Neutrophil (primary cell): ENCODE data around the gene PSMB1.
"Not testable (repeated sequence)": the region's sequence is repeated elsewhere in the genome, so short reads cannot be mapped to it uniquely, and the experiment has no call there.

ENCODE experiments used
- H3K27ac ChIP-seq: fragments of 200-600 bp; sonication (generic); 2 replicates; pipeline ENCODE4 v1.5.1; 2016; ENCODE audit warnings: mild to moderate bottlenecking, moderate library complexity
- H3K27me3 ChIP-seq: fragments of 200-600 bp; sonication (generic); 2 replicates; pipeline ENCODE4 v1.6.0; 2016; ENCODE audit warnings: mild to moderate bottlenecking
- H3K36me3 ChIP-seq: fragments of 200-600 bp; sonication (generic); 2 replicates; pipeline ENCODE4 v1.5.1; 2017
- H3K4me1 ChIP-seq, 2 experiments: fragments of 200-600 bp in 1 of 2; sonication (generic) in 1 of 2; 1 replicate in 1 of 2; 2 replicates in 1 of 2; pipeline versions ENCODE4 v1.5.1 to v1.6.1; 2013 to 2016; ENCODE audit warnings: low read depth in 1 of 2, low read length in 1 of 2, mild to moderate bottlenecking in 1 of 2, moderate library complexity in 1 of 2; ENCODE audit not compliant: control insufficient read depth in 1 of 2, insufficient read depth in 1 of 2
- H3K4me3 ChIP-seq, 2 experiments: fragments of 200-600 bp in 1 of 2; sonication (generic) in 1 of 2; 1 replicate in 1 of 2; 2 replicates in 1 of 2; pipeline ENCODE4 v1.5.1; 2013 to 2016; ENCODE audit warnings: low read depth in 1 of 2, low read length in 1 of 2, mild to moderate bottlenecking in 1 of 2, moderate library complexity in 1 of 2
- H3K9me3 ChIP-seq: fragments of 200-600 bp; sonication (generic); 2 replicates; pipeline ENCODE4 v1.5.1; 2016
- TF ChIP-seq, protein P1 (sequence below): fragments of 200-600 bp; sonication (generic); IDR thresholded peaks from 2 replicates; pipeline ENCODE4 v1.5.1; 2016; ENCODE audit warnings: antibody characterized with exemption

The PSMB1 gene

GRCh38 chr6:170535004-170535403 lies 18.1 kb downstream of the PSMB1 start:
- H3K4me3 ChIP-seq = no peak overlapping the region
- H3K27me3 ChIP-seq = no peaks in the 10 kb centered on the region
- H3K36me3 ChIP-seq = peaks cover 82% of the 10 kb centered on the region
- H3K27ac ChIP-seq = no peak overlapping the region
- TF ChIP-seq, protein P1, sequence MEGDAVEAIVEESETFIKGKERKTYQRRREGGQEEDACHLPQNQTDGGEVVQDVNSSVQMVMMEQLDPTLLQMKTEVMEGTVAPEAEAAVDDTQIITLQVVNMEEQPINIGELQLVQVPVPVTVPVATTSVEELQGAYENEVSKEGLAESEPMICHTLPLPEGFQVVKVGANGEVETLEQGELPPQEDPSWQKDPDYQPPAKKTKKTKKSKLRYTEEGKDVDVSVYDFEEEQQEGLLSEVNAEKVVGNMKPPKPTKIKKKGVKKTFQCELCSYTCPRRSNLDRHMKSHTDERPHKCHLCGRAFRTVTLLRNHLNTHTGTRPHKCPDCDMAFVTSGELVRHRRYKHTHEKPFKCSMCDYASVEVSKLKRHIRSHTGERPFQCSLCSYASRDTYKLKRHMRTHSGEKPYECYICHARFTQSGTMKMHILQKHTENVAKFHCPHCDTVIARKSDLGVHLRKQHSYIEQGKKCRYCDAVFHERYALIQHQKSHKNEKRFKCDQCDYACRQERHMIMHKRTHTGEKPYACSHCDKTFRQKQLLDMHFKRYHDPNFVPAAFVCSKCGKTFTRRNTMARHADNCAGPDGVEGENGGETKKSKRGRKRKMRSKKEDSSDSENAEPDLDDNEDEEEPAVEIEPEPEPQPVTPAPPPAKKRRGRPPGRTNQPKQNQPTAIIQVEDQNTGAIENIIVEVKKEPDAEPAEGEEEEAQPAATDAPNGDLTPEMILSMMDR = no peak
- no peaks in the 10 kb centered on the region for H3K4me1 ChIP-seq
- H3K9me3 ChIP-seq = no peaks in the 10 kb centered on the region

DNA sequence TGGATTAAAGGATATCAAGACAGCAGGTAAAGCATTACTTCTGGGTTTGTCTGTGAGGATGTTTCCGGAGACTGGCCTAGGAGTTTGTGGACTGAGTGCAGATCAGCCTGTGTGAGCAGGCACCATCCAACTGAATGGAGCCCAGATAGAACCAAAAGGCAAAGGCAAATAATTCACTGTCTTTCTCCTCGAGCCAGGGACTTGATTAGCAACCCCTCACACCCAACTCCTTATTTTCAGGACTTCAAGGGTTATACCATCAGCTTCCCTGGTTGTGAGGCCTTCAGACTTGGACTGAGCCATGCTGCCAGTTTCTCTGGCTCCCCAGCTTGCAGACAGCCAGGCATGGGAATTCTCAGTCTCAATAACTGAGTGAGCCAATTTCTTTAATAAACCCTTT lies 19.3 kb downstream of the PSMB1 start:
- Histone ChIP-seq H3K27me3 (no peaks in the 10 kb centered on the region), H3K4me3 (no peak overlapping the region), H3K36me3 (peaks cover 70% of the 10 kb centered on the region), H3K9me3 (no peaks in the 10 kb centered on the region), H3K27ac (no peak overlapping the region), H3K4me1 (no peaks in the 10 kb centered on the region)
- TF ChIP-seq, protein P1 = no peak

DNA sequence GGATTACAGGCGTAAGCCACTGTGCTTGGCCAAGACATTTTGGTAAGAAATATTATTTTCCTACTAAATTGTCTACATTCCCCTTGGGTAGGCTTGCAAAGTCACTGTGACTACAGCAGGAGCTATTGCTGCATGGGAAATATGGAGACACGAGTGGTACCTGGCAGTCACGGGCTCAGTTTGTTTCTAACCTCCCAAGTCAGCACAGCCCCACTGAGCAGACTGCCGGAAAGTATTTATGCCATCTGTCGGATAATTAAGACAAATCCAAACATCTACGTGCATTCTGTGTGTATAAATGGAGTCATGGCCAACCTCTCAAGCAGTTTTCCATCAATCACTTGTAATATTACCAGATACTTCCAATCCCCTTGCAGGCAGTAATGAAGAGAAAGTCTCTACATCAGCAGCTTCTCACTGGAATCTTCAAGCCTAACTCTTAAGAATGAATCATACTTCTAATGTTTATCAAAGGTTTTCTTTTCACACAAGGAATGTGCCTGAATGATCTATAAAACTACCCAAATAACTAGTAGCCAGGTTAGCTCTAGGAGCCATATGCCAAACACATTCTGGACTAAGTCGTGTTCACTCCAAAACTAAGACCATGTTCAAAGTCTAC lies 20.1 kb downstream of the PSMB1 start:
- Histone ChIP-seq H3K27ac (no peak overlapping the region), H3K9me3 (no peaks in the 10 kb centered on the region), H3K4me3 (no peak overlapping the region), H3K4me1 (no peaks in the 10 kb centered on the region), H3K27me3 (no peaks in the 10 kb centered on the region), H3K36me3 (peaks cover 62% of the 10 kb centered on the region)
- TF ChIP-seq, protein P1 = no peak

DNA sequence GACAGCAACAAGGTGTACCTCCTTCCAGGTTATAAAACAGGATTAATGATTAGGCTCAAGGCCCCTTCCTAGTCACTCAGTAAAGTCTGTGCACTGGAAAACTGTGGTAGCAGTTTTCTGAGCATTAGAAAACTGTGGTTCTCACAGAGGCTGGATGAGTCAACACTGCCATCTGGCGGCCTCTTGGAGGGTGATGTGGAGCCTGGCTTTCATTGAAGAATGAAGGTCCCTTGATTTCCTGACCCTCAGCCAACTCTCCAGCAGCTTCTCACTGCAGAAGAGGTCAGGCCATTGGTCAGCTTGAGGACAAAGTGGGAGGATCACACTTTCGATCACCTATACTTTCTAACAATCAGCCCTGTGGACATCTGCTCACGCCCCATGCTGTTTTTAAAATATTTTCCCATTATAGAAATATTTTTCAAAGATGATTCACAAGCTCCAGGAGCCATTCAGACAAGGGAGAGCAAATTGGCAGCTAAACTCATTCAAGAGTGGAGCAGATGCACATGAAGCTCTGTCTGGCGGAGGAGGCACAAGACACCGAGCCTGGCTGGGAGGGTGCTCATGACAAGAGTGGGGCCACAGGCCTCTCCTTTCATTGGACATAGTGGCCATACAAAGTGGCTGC lies 23.2 kb downstream of the PSMB1 start:
- H3K27ac ChIP-seq = no peak overlapping the region
- no peaks in the 10 kb centered on the region for H3K9me3 ChIP-seq
- TF ChIP-seq, protein P1 = peak; percentile 49
- H3K4me1 ChIP-seq = no peaks in the 10 kb centered on the region
- H3K27me3 ChIP-seq = no peaks in the 10 kb centered on the region
- peaks cover 32% of the 10 kb centered on the region for H3K36me3 ChIP-seq
- H3K4me3 ChIP-seq = no peak overlapping the region

- H3K9me3 ChIP-seq, H3K4me1 ChIP-seq, H3K27ac ChIP-seq, H3K4me3 ChIP-seq, H3K27me3 ChIP-seq: not testable (repeated sequence)
- H3K36me3 ChIP-seq = peaks cover 12% of the 10 kb centered on the region
These were observed 25.1 kb downstream of the PSMB1 start for GRCh38 chr6:170527995-170528394.

DNA sequence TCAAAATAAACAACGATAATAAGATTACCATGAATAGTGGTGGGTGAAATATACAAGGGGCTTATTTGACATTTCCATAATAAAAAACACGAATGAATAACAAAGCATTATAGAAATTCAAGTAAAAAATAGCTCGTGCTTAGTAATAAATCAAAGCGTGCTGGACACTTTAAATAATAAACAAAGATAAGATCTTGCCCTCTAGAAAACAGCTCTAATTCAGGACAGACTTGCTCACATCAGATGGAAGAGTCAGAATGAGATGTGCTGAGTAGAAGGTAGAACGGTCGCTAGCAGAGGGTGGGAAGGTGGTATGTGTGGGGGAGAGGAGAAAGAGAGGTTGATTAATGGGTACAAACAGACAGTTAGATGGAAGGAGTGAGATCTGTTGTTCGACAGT lies 27.3 kb downstream of the PSMB1 start:
- Histone ChIP-seq H3K27me3 (no peaks in the 10 kb centered on the region), H3K9me3 (no peaks in the 10 kb centered on the region), H3K36me3 (no peaks in the 10 kb centered on the region), H3K4me3 (no peak overlapping the region), H3K27ac (no peak overlapping the region), H3K4me1 (no peaks in the 10 kb centered on the region)
- TF ChIP-seq, protein P1 = no peak
